ENCODE data around the gene UBXN2A.

GRCh38 chr2:23953625-23954024 lies 13.4 kb downstream of the UBXN2A start:
- TF ChIP-seq CTCF (IDR thresholded peaks at IDR 0.05; ENCODE audit: insufficient read depth, low read length, poor library complexity, severe bottlenecking) (no peak), EZH2phosphoT487 (conservative IDR thresholded peaks at IDR 0.05; ENCODE audit: low read length) (no peak)
